ENCODE results near the gene FARP1. TPM values are rescaled to one million over a fixed set of nuclear protein-coding genes. Genes with fewer than 3 reads are reported as not detected.

The FARP1 gene
- total and polyA plus RNA-seq, 2 of the 8 experiments (the other 6 are each of a cell fraction or from before 2014, with no cell fraction given), result 24.7 to 104 TPM

DNA sequence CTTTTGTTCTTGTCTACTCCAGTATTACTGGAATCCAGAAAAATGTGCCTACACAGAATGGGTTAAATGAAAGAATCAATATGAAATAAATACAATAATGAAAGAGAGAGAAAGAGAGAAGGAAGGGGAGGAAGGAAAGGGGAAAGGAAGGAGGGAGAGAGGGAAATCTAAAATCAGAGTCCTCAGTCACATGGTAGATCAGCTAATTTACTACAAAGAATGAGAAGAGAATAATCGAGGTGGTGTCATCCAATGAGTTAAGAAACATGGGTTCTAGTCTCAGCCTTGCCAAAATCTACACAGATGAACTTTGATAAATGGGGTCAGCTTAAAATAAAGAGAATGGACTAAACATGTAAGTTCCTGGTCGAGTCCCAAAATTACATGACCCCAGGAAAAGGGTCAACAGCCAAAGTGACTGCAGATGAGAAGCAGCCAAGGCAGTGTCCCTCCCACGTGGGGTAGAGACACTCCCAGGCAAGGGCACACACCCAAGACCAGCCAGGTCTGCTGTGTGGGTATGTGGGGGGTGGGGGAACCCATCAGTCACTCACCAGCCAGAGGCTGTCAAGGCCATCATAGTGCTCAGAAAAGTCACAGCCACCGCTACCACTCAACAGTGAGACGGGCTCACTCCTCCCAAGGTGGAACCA, 330.4 kb downstream of the FARP1 start:
- FAIRE-seq, result no peak

More for the DNA sequence above, 330.4 kb downstream of the FARP1 start:
- no peak overlapping the region for H2BK5ac ChIP-seq (ENCODE audit: low read depth, low read length)
- H3K27ac ChIP-seq (ENCODE audit: low read depth, low read length), result no peak overlapping the region
- no peak overlapping the region for H2AFZ ChIP-seq (ENCODE audit: low read length)
- ChIA-PET CTCF (ENCODE audit: partially characterized antibody) (interaction anchor here (0.6 to 3.4 kb wide), 4 partner anchors 10 to 193 kb away, joined by 3 to 11 read pairs (median 3); no protein-coding TSS in a partner anchor), POLR2A (ENCODE audit: partially characterized antibody) (no interaction called here)
- H2BK12ac ChIP-seq (ENCODE audit: low read depth, low read length), result no peak overlapping the region
- no peak overlapping the region for H2BK20ac ChIP-seq (ENCODE audit: low read length)
- H4K8ac ChIP-seq (ENCODE audit: extremely low read depth, insufficient read depth, low read length), result no peak overlapping the region
- H3K9ac ChIP-seq (replicated peaks in 1 of 4; ENCODE audit: extremely low read depth in 1 of 4, low read depth in 3 of 4, low read length in 3 of 4), result no peak overlapping the region
- no peak overlapping the region for H3K4me3 ChIP-seq (ENCODE audit: extremely low read depth in 1 of 4, insufficient read depth in 2 of 4, low read depth in 3 of 4, low read length in 4 of 4)
- no peak overlapping the region for H3K4me2 ChIP-seq (ENCODE audit: insufficient read depth in 1 of 2, low read depth in 2 of 2, low read length in 2 of 2)
- H3K18ac ChIP-seq (ENCODE audit: extremely low read depth, low read length), result no peak overlapping the region
- H3K4ac ChIP-seq (replicated peaks; ENCODE audit: insufficient read length, low read depth, low read length), result no peak overlapping the region
- no peak for DNase-seq (ENCODE audit: low read depth in 1 of 2, low spot score in 2 of 2)
- whole genome bisulfite sequencing, 2 experiments (ENCODE audit: extremely low coverage in 1 of 2, insufficient coverage in 1 of 2, insufficient read length in 1 of 2, insufficient replicate concordance in 2 of 2, low coverage in 1 of 2, low lambda C conversion rate in 2 of 2, missing lambda C conversion rate in 1 of 2), result 91% methylated on average over 4 of the region's 5 CpGs; no CpG with 5 or more reads in 1 of the 2 experiments
- H3K4me1 ChIP-seq (replicated peaks in 1 of 4; ENCODE audit: control insufficient read depth in 3 of 4, insufficient read depth in 4 of 4, low read length in 3 of 4), result peaks cover 0 to 22% (median 15%) of the 10 kb centered on the region in 4 experiments; a peak in 6 of 7 replicates
- no peak overlapping the region for H2BK15ac ChIP-seq (ENCODE audit: low read length)
- H3K27me3 ChIP-seq (replicated peaks in 1 of 4; ENCODE audit: control insufficient read depth in 3 of 4, extremely low read depth in 1 of 4, insufficient read depth in 3 of 4, low read length in 3 of 4), result no peaks in the 10 kb centered on the region
- no peaks in the 10 kb centered on the region for H3K9me3 ChIP-seq (ENCODE audit: insufficient read depth in 2 of 2, low read depth in 1 of 2, low read length in 1 of 2)
- no peak overlapping the region for H3K14ac ChIP-seq (ENCODE audit: insufficient read length)
- H3K36me3 ChIP-seq (ENCODE audit: control insufficient read depth in 2 of 4, insufficient read depth in 4 of 4, low read length in 3 of 4), result peaks cover 2 to 23% (median 11%) of the 10 kb centered on the region in 4 experiments; a peak in 7 of 8 replicates
- no peak overlapping the region for H4K5ac ChIP-seq (ENCODE audit: insufficient read length, low read depth, low read length)
- peaks cover 14% of the 10 kb centered on the region for H3K79me1 ChIP-seq (ENCODE audit: low read depth, low read length)
- no peak overlapping the region for H3K23ac ChIP-seq (ENCODE audit: insufficient read length)
- no peak overlapping the region for H2BK120ac ChIP-seq (replicated peaks; ENCODE audit: low read depth, low read length)
- no peak overlapping the region for H2AK5ac ChIP-seq (ENCODE audit: low read depth, low read length)
- no peaks in the 10 kb centered on the region for H3K23me2 ChIP-seq (ENCODE audit: low read depth, low read length)
- no peak overlapping the region for H4K91ac ChIP-seq (replicated peaks; ENCODE audit: insufficient read length, low read length)
- H3K79me2 ChIP-seq (ENCODE audit: control insufficient read depth in 1 of 2, insufficient read depth in 2 of 2, low read length in 2 of 2), result peaks cover 3 to 48% of the 10 kb centered on the region in 2 experiments; a peak in 2 of 4 replicates
- TF ChIP-seq KDM5A (IDR thresholded peaks at IDR 0.05; ENCODE audit: low read length) (no peak), RBBP5 (IDR thresholded peaks at IDR 0.05; ENCODE audit: borderline replicate concordance, low read depth, low read length) (no peak), CHD2 (IDR thresholded peaks at IDR 0.05; ENCODE audit: low read length) (no peak), SIN3A (conservative IDR thresholded peaks at IDR 0.05 in 1 of 2, IDR thresholded peaks at IDR 0.05 in 1 of 2; ENCODE audit: low read depth in 1 of 2, low read length in 2 of 2) (no peak), KDM1A (IDR thresholded peaks at IDR 0.05; ENCODE audit: borderline replicate concordance, low read length) (no peak), ZNF274 (IDR thresholded peaks at IDR 0.05; ENCODE audit: borderline replicate concordance, extremely low read depth, low read length) (no peak), SP4 (IDR thresholded peaks at IDR 0.05; ENCODE audit: low read length) (no peak), MAFK (IDR thresholded peaks at IDR 0.05; ENCODE audit: low read depth, low read length) (no peak), SRF (IDR thresholded peaks at IDR 0.05; ENCODE audit: low read depth, low read length) (no peak), SP1 (IDR thresholded peaks at IDR 0.05; ENCODE audit: low read depth, low read length) (no peak), RAD21 (IDR thresholded peaks at IDR 0.05 in 1 of 2, conservative IDR thresholded peaks at IDR 0.05 in 1 of 2; ENCODE audit: low read depth in 2 of 2, low read length in 2 of 2) (no peak)
- H3K56ac ChIP-seq (replicated peaks; ENCODE audit: insufficient read length, low read depth, low read length), result no peak overlapping the region
- H4K20me1 ChIP-seq (replicated peaks in 1 of 2; ENCODE audit: control insufficient read depth in 1 of 2, insufficient read depth in 2 of 2, low read length in 2 of 2), result peaks cover 7 to 17% of the 10 kb centered on the region in 2 experiments

Measured in H1 (cell line).